Keratinocyte (primary cell): ENCODE data around the gene MALRD1. TPM values are rescaled to one million over a fixed set of nuclear protein-coding genes. Genes with fewer than 3 reads are reported as not detected.

Source experiments
- DNase-seq: peaks from one replicate; pipeline ENCODE4 v3.0.0-alpha.2; 2011; ENCODE audit warnings: low read depth, missing footprints, low spot score
- FAIRE-seq: peaks from 2 replicates; lab custom pipeline; 2011; peaks lifted over from hg19 to GRCh38; lab: Jason Lieb, UNC
- H2AFZ ChIP-seq: 2 replicates; pipeline ENCODE4 v1.6.0; 2012; ENCODE audit warnings: low read length, control low read depth, inconsistent platforms; ENCODE audit not compliant: control insufficient read depth
- H3K27ac ChIP-seq: 2 replicates; pipeline ENCODE4 v1.5.1; 2011; ENCODE audit warnings: low read length; ENCODE audit not compliant: control insufficient read depth, insufficient read depth
- H3K27me3 ChIP-seq: 3 replicates; pipeline ENCODE4 v1.6.0; 2011; ENCODE audit warnings: low read length; ENCODE audit not compliant: control insufficient read depth, insufficient read depth; ENCODE audit errors: extremely low read depth
- H3K36me3 ChIP-seq, 2 experiments: 2 replicates in 1 of 2; 3 replicates in 1 of 2; pipeline ENCODE4 v1.5.1; 2011; ENCODE audit warnings: low read length in 2 of 2, mild to moderate bottlenecking in 1 of 2; ENCODE audit not compliant: control insufficient read depth in 2 of 2, insufficient read depth in 2 of 2; ENCODE audit errors: extremely low read depth in 1 of 2
- H3K4me1 ChIP-seq: 3 replicates; pipeline ENCODE4 v1.5.1; 2011; ENCODE audit warnings: low read length; ENCODE audit not compliant: control insufficient read depth, insufficient read depth; ENCODE audit errors: extremely low read depth
- H3K4me2 ChIP-seq: 3 replicates; pipeline ENCODE4 v1.6.0; 2011; ENCODE audit warnings: low read depth, low read length; ENCODE audit not compliant: control insufficient read depth, insufficient read depth; ENCODE audit errors: extremely low read depth
- H3K4me3 ChIP-seq, 3 experiments: fragments of 200-600 bp in 1 of 3; sonication (generic) in 1 of 3; 2 replicates in 2 of 3; 3 replicates in 1 of 3; pipeline ENCODE4 v1.5.1; 2011 to 2016; ENCODE audit warnings: low read length in 3 of 3, mild to moderate bottlenecking in 3 of 3, control low read depth in 2 of 3, inconsistent platforms in 1 of 3, low read depth in 1 of 3, mixed read lengths in 1 of 3, mixed run types in 1 of 3, moderate library complexity in 1 of 3; ENCODE audit not compliant: control insufficient read depth in 2 of 3, insufficient read depth in 2 of 3; ENCODE audit errors: extremely low read depth in 1 of 3
- H3K79me2 ChIP-seq: 2 replicates; pipeline ENCODE4 v1.6.0; 2012; ENCODE audit warnings: low read length; ENCODE audit not compliant: control insufficient read depth, insufficient read depth
- H3K9ac ChIP-seq: 3 replicates; pipeline ENCODE4 v1.6.0; 2011; ENCODE audit warnings: low read length; ENCODE audit not compliant: control insufficient read depth, insufficient read depth; ENCODE audit errors: extremely low read depth
- H3K9me1 ChIP-seq: 3 replicates; pipeline ENCODE4 v1.6.0; 2011; ENCODE audit warnings: low read length; ENCODE audit not compliant: control insufficient read depth, insufficient read depth; ENCODE audit errors: extremely low read depth
- H3K9me3 ChIP-seq: 2 replicates; pipeline ENCODE4 v1.5.1; 2012; ENCODE audit warnings: low read depth, low read length; ENCODE audit not compliant: control insufficient read depth
- H4K20me1 ChIP-seq: 3 replicates; pipeline ENCODE4 v1.6.0; 2011; ENCODE audit warnings: low read length; ENCODE audit not compliant: control insufficient read depth, insufficient read depth; ENCODE audit errors: extremely low read depth
- CTCF ChIP-seq, 3 experiments: IDR thresholded peaks in 1 of 3; conservative IDR thresholded peaks in 1 of 3; optimal IDR thresholded peaks in 1 of 3; 2 replicates in 2 of 3; 3 replicates in 1 of 3; pipeline versions ENCODE3 to v1.5.1; 2011; ENCODE audit warnings: low read length in 3 of 3, mild to moderate bottlenecking in 3 of 3, moderate library complexity in 2 of 3, control low read depth in 1 of 3, inconsistent platforms in 1 of 3; ENCODE audit not compliant: insufficient read depth in 2 of 3; ENCODE audit errors: extremely low read depth in 1 of 3
- EZH2 ChIP-seq: IDR thresholded peaks from one replicate; pipeline ENCODE4 v1.6.1; 2012; ENCODE audit warnings: inconsistent platforms, mild to moderate bottlenecking, low read length, moderate library complexity
- dilution Hi-C: fragments of 300-500 bp; cut with MboI; formaldehyde crosslinking; loops from one replicate; pipeline ENCODE4 v1.7.0; 2020; ENCODE audit warnings: low sequenced_read_pairs; ENCODE audit not compliant: extremely low pct_ligation_motif_present
- polyA plus RNA-seq, 5 experiments: library from polyadenylated mRNA; depleted of rRNA in 3 of 5; stranded (reverse) in 3 of 5; stranded (forward) in 1 of 5; unstranded in 1 of 5; fragments of >200 nt; gene quantifications; 1 replicate in 1 of 5; 2 replicates in 3 of 5; 3 replicates in 1 of 5; pipeline versions ENCODE4 v1.2.1 to v1.2.3, GENCODE V29; 2011 to 2012; ENCODE audit warnings: missing spikeins in 2 of 5, low read depth in 1 of 5, low replicate concordance in 1 of 5

Gene MALRD1
- polyA plus RNA-seq, 1 donor (not counting 4 experiments of a cell fraction or from before 2014, with no cell fraction given) = not detected

GRCh38 chr10:19204246-19204917 lies 155.8 kb downstream of the MALRD1 start:
- no peak overlapping the region for H3K4me2 ChIP-seq

GRCh38 chr10:19209319-19209718 lies 160.7 kb downstream of the MALRD1 start:
- no peaks in the 10 kb centered on the region for H4K20me1 ChIP-seq
- H3K4me3 ChIP-seq = no peak overlapping the region
- no peak overlapping the region for H2AFZ ChIP-seq
- dilution Hi-C loops = no loop called here
- no peaks in the 10 kb centered on the region for H3K9me1 ChIP-seq
- TF ChIP-seq CTCF (optimal IDR thresholded peaks at IDR 0.05 in 1 of 3, IDR thresholded peaks at IDR 0.05 in 1 of 3, conservative IDR thresholded peaks at IDR 0.05 in 1 of 3; ENCODE audit: extremely low read depth in 1 of 3, insufficient read depth in 2 of 3, low read length in 3 of 3) = no peak
- FAIRE-seq (no peak), DNase-seq (no peak)
- no peaks in the 10 kb centered on the region for H3K27me3 ChIP-seq
- no peak overlapping the region for H3K9ac ChIP-seq
- H3K4me2 ChIP-seq = no peak overlapping the region
- no peaks in the 10 kb centered on the region for H3K79me2 ChIP-seq
- no peak overlapping the region for H3K27ac ChIP-seq
- no peaks in the 10 kb centered on the region for H3K4me1 ChIP-seq
- no peaks in the 10 kb centered on the region for H3K36me3 ChIP-seq
- H3K9me3 ChIP-seq = no peaks in the 10 kb centered on the region

More at GRCh38 chr10:19204246-19204917, 155.8 kb downstream of the MALRD1 start:
- no peaks in the 10 kb centered on the region for H4K20me1 ChIP-seq
- FAIRE-seq = no peak
- dilution Hi-C loops = no loop called here
- H3K4me3 ChIP-seq = no peak overlapping the region
- no peaks in the 10 kb centered on the region for H3K9me1 ChIP-seq
- no peaks in the 10 kb centered on the region for H3K9me3 ChIP-seq
- no peak overlapping the region for H3K9ac ChIP-seq
- no peak overlapping the region for H3K27ac ChIP-seq
- no peaks in the 10 kb centered on the region for H3K27me3 ChIP-seq
- TF ChIP-seq CTCF (optimal IDR thresholded peaks at IDR 0.05 in 1 of 3, IDR thresholded peaks at IDR 0.05 in 1 of 3, conservative IDR thresholded peaks at IDR 0.05 in 1 of 3; ENCODE audit: extremely low read depth in 1 of 3, insufficient read depth in 2 of 3, low read length in 3 of 3) = no peak
- TF ChIP-seq EZH2 = no peak
- no peaks in the 10 kb centered on the region for H3K4me1 ChIP-seq
- H2AFZ ChIP-seq = no peak overlapping the region
- no peak for DNase-seq
- H3K36me3 ChIP-seq = no peaks in the 10 kb centered on the region
- no peaks in the 10 kb centered on the region for H3K79me2 ChIP-seq
